ENCODE results near the gene KDM3B.

GRCh38 chr5:138331449-138332368 lies 20.8 kb upstream of the KDM3B start, which contains the start of gene CDC25C:
- no peak for TF ChIP-seq CTCF (conservative IDR thresholded peaks at IDR 0.05 in 1 of 2, IDR thresholded peaks at IDR 0.05 in 1 of 2; ENCODE audit: extremely low read depth in 1 of 2, insufficient read depth in 1 of 2, low read depth in 1 of 2, low read length in 2 of 2)
- TF ChIP-seq EZH2 (IDR thresholded peaks at IDR 0.05; ENCODE audit: borderline replicate concordance, low read length), result no peak

All from mammary epithelial cell (primary cell).